BLaER1 treated with 17β-estradiol and CSF1 and Interleukin-3, amounts not matched to agents 10 nM and 100 nM (cell line): ENCODE results near the gene RABEP2.
A peak's percentile ranks its signal among the peaks of the same experiment; 100 is the strongest.
"Not testable (repeated sequence)": the region's sequence is repeated elsewhere in the genome, so short reads cannot be mapped to it uniquely, and the experiment has no call there.

Source experiments
- H3K27ac ChIP-seq, 11 experiments: shearing (Covaris generic); formaldehyde crosslinking; 2 replicates each; pipeline ENCODE4 v1.8.1; 2022
- H3K27me3 ChIP-seq, 11 experiments: shearing (Covaris generic); formaldehyde crosslinking; 2 replicates each; pipeline ENCODE4 v1.8.1; 2022
- H3K36me3 ChIP-seq, 11 experiments: shearing (Covaris generic); formaldehyde crosslinking; 2 replicates each; pipeline ENCODE4 v1.8.1; 2022
- H3K4me1 ChIP-seq, 10 experiments: shearing (Covaris generic); formaldehyde crosslinking; 2 replicates each; pipeline ENCODE4 v1.8.1; 2022
- H3K4me2 ChIP-seq, 11 experiments: shearing (Covaris generic); formaldehyde crosslinking; 2 replicates each; pipeline ENCODE4 v1.8.1; 2022
- H3K4me3 ChIP-seq, 10 experiments: shearing (Covaris generic); formaldehyde crosslinking; 2 replicates each; pipeline ENCODE4 v1.8.1; 2022
- H3K9ac ChIP-seq, 11 experiments: shearing (Covaris generic); formaldehyde crosslinking; 2 replicates each; pipeline ENCODE4 v1.8.1; 2022
- H3K9me3 ChIP-seq, 11 experiments: shearing (Covaris generic); formaldehyde crosslinking; replicated peaks in 1 of 11; 2 replicates each; pipeline ENCODE4 v1.8.1; 2022
- H4K20me1 ChIP-seq, 11 experiments: shearing (Covaris generic); formaldehyde crosslinking; 2 replicates each; pipeline ENCODE4 v1.8.1; 2022
- Cebpa-rat ChIP-seq, 11 experiments: shearing (Covaris generic); IDR thresholded peaks; 2 replicates each; pipeline ENCODE4 v1.8.1; 2022

RABEP2 gene

GRCh38 chr16:28958216-28958615, 33.2 kb upstream of the RABEP2 start:
- Histone ChIP-seq H4K20me1 (peaks cover 0 to 63% (median 16%) of the 10 kb centered on the region in 11 experiments; a peak in 13 of 22 replicates), H3K9ac (peak overlapping the region in 2 of 11 experiments; percentile 0 to 27; a peak in 1 of 22 replicates), H3K4me1 (peaks cover 0 to 7% (median 2%) of the 10 kb centered on the region in 10 experiments; a peak in 9 of 20 replicates), H3K9me3 (no peaks in the 10 kb centered on the region), H3K4me2 (no peak overlapping the region), H3K27me3 (no peaks in the 10 kb centered on the region), H3K36me3 (peaks cover 96 to 100% (median 99%) of the 10 kb centered on the region in 11 experiments), H3K27ac (no peak overlapping the region), H3K4me3 (no peak overlapping the region)
- no peak for TF ChIP-seq Cebpa-rat (IDR thresholded peaks at IDR 0.05)

GRCh38 chr16:28951410-28951943, 26.4 kb upstream of the RABEP2 start:
- H3K27ac ChIP-seq = peak overlapping the region; percentile 56 to 92 (median 89); a peak in 21 of 22 replicates
- no peaks in the 10 kb centered on the region for H3K27me3 ChIP-seq
- H3K9me3 ChIP-seq = no peaks in the 10 kb centered on the region
- TF ChIP-seq Cebpa-rat (IDR thresholded peaks at IDR 0.05) = no peak
- H3K36me3 ChIP-seq = peaks cover 38 to 47% (median 44%) of the 10 kb centered on the region in 11 experiments
- peaks cover 16 to 35% (median 26%) of the 10 kb centered on the region in 10 experiments for H3K4me1 ChIP-seq
- H3K4me2 ChIP-seq = peak overlapping the region; percentile 90 to 99 (median 95)
- H3K9ac ChIP-seq = peak overlapping the region; percentile 91 to 97 (median 95)
- H4K20me1 ChIP-seq = peaks cover 0 to 35% (median 22%) of the 10 kb centered on the region in 11 experiments; a peak in 14 of 22 replicates
- H3K4me3 ChIP-seq = peak overlapping the region; percentile 94 to 99 (median 98)

GRCh38 chr16:28950648-28951409, 25.8 kb upstream of the RABEP2 start, which contains the start of gene NFATC2IP:
NFATC2IP (plus strand) TSS chr16:28950937; CDS start chr16:28951012, 75 bp downstream.
- H3K4me1 ChIP-seq = peaks cover 16 to 39% (median 28%) of the 10 kb centered on the region in 10 experiments
- H3K27me3 ChIP-seq = no peaks in the 10 kb centered on the region
- H3K27ac ChIP-seq = peak within 1 kb of the TSS; percentile 56 to 92 (median 89); a peak in 21 of 22 replicates
- peak within 1 kb of the TSS; percentile 90 to 99 (median 95) for H3K4me2 ChIP-seq
- no peak for TF ChIP-seq Cebpa-rat (IDR thresholded peaks at IDR 0.05)
- peak within 1 kb of the TSS; percentile 94 to 99 (median 98) for H3K4me3 ChIP-seq
- H3K36me3 ChIP-seq = peaks cover 32 to 40% (median 38%) of the 10 kb centered on the region in 11 experiments
- no peaks in the 10 kb centered on the region for H3K9me3 ChIP-seq
- peak within 1 kb of the TSS; percentile 91 to 97 (median 95) for H3K9ac ChIP-seq
- H4K20me1 ChIP-seq = peaks cover 0 to 35% (median 22%) of the 10 kb centered on the region in 11 experiments; a peak in 14 of 22 replicates

GRCh38 chr16:28946681-28947080, 21.6 kb upstream of the RABEP2 start:
- H3K27ac ChIP-seq = no peak overlapping the region
- H3K36me3 ChIP-seq = no peaks in the 10 kb centered on the region
- no peak for TF ChIP-seq Cebpa-rat (IDR thresholded peaks at IDR 0.05)
- H3K9me3 ChIP-seq = no peaks in the 10 kb centered on the region
- H3K4me2 ChIP-seq = no peak overlapping the region
- H3K4me1 ChIP-seq = peaks cover 19 to 46% (median 34%) of the 10 kb centered on the region in 10 experiments
- H3K9ac ChIP-seq = no peak overlapping the region
- peaks cover 0 to 6% (median 3%) of the 10 kb centered on the region in 11 experiments; a peak in 11 of 22 replicates for H4K20me1 ChIP-seq
- H3K27me3 ChIP-seq = no peaks in the 10 kb centered on the region
- no peak overlapping the region for H3K4me3 ChIP-seq

GRCh38 chr16:28943281-28943680, 18.2 kb upstream of the RABEP2 start:
- Histone ChIP-seq H3K27me3 (no peaks in the 10 kb centered on the region), H3K36me3 (peaks cover 0 to 23% (median 18%) of the 10 kb centered on the region in 11 experiments; a peak in 19 of 22 replicates), H4K20me1 (peaks cover 0 to 15% (median 0%) of the 10 kb centered on the region in 11 experiments; a peak in 8 of 22 replicates), H3K9ac (peak overlapping the region in 3 of 11 experiments; percentile 6 to 29 (median 16); a peak in 2 of 22 replicates), H3K4me3 (no peak overlapping the region), H3K4me1 (peaks cover 18 to 39% (median 29%) of the 10 kb centered on the region in 10 experiments), H3K9me3 (no peaks in the 10 kb centered on the region), H3K27ac (no peak overlapping the region), H3K4me2 (peak overlapping the region in 7 of 11 experiments; percentile 22 to 65 (median 39); a peak in 7 of 22 replicates)
- no peak for TF ChIP-seq Cebpa-rat (IDR thresholded peaks at IDR 0.05)

GRCh38 chr16:28939825-28940224, 14.8 kb upstream of the RABEP2 start:
- not testable (repeated sequence) for H3K4me3 ChIP-seq, H3K9ac ChIP-seq, H3K27me3 ChIP-seq, H3K27ac ChIP-seq, H3K4me2 ChIP-seq, H3K9me3 ChIP-seq
- peaks cover 0 to 58% (median 50%) of the 10 kb centered on the region in 11 experiments; a peak in 19 of 22 replicates for H3K36me3 ChIP-seq
- H3K4me1 ChIP-seq = peaks cover 29 to 45% (median 38%) of the 10 kb centered on the region in 10 experiments
- H4K20me1 ChIP-seq = peaks cover 0 to 33% (median 10%) of the 10 kb centered on the region in 11 experiments; a peak in 12 of 22 replicates

- no peak overlapping the region for H3K27ac ChIP-seq
- H3K9me3 ChIP-seq = peaks cover 0 to 6% (median 0%) of the 10 kb centered on the region in 11 experiments; a peak in 2 of 22 replicates
- peaks cover 19 to 45% (median 38%) of the 10 kb centered on the region in 10 experiments for H3K4me1 ChIP-seq
- peaks cover 0 to 69% (median 59%) of the 10 kb centered on the region in 11 experiments; a peak in 19 of 22 replicates for H3K36me3 ChIP-seq
- H3K4me3 ChIP-seq = no peak overlapping the region
- no peak overlapping the region for H3K4me2 ChIP-seq
- no peak for TF ChIP-seq Cebpa-rat (IDR thresholded peaks at IDR 0.05)
- H3K27me3 ChIP-seq = no peaks in the 10 kb centered on the region
- 0 out of 22 replicates have a peak overlapping the region, but pooled peaks of 1 of the 11 experiments have one; percentile 5 for H3K9ac ChIP-seq
- peaks cover 0 to 41% (median 10%) of the 10 kb centered on the region in 11 experiments; a peak in 12 of 22 replicates for H4K20me1 ChIP-seq
Observed at GRCh38 chr16:28938721-28939120, 13.7 kb upstream of the RABEP2 start.

GRCh38 chr16:28937222-28937876, 12.3 kb upstream of the RABEP2 start:
- Histone ChIP-seq H3K4me2 (0 out of 22 replicates have a peak overlapping the region, but pooled peaks of 1 of the 11 experiments have one; percentile 91), H3K9me3 (peaks cover 0 to 6% (median 0%) of the 10 kb centered on the region in 11 experiments; a peak in 2 of 22 replicates), H4K20me1 (peaks cover 0 to 41% (median 10%) of the 10 kb centered on the region in 11 experiments; a peak in 12 of 22 replicates), H3K4me1 (peaks cover 27 to 52% (median 41%) of the 10 kb centered on the region in 10 experiments), H3K9ac (peak overlapping the region in 1 of 11 experiments; percentile 24; a peak in 1 of 22 replicates), H3K27ac (peak overlapping the region in 1 of 11 experiments; percentile 17; a peak in 1 of 22 replicates), H3K36me3 (peaks cover 0 to 75% (median 65%) of the 10 kb centered on the region in 11 experiments; a peak in 19 of 22 replicates), H3K4me3 (no peak overlapping the region), H3K27me3 (no peaks in the 10 kb centered on the region)
- no peak for TF ChIP-seq Cebpa-rat (IDR thresholded peaks at IDR 0.05)
